ENCODE measurements around the gene MOCS3. TPM values are rescaled to one million over a fixed set of nuclear protein-coding genes. Genes with fewer than 3 reads are reported as not detected.

The MOCS3 gene
- polyA plus RNA-seq, 3 donors = 1.7 to 2.6 (median 2.0) TPM

GRCh38 chr20:51001430-51002265 is 43.0 kb downstream of the MOCS3 start:
- WGBS, 3 donors = 75 to 82% (median 78%) methylated on average over 20 of the region's 20 CpGs
- H3K27ac ChIP-seq (ENCODE audit: low read depth, low read length) = no peak overlapping the region

GRCh38 chr20:51002633-51003032 is 44.0 kb downstream of the MOCS3 start:
- H3K27ac ChIP-seq (ENCODE audit: low read depth, low read length) = no peak overlapping the region
- WGBS, 3 donors = 66 to 84% (median 81%) methylated on average over 7 of the region's 7 CpGs

GRCh38 chr20:51003753-51004152 is 45.1 kb downstream of the MOCS3 start:
- WGBS, 3 donors = 67 to 79% (median 76%) methylated on average over 21 of the region's 21 CpGs
- H3K27ac ChIP-seq (ENCODE audit: low read depth, low read length) = no peak overlapping the region

- WGBS, 3 donors = 92 to 93% (median 93%) methylated on average over 44 of the region's 44 CpGs
- H3K27ac ChIP-seq (ENCODE audit: low read depth, low read length) = no peak overlapping the region
Measured at GRCh38 chr20:51004305-51004727, 45.7 kb downstream of the MOCS3 start.

- H3K27ac ChIP-seq (ENCODE audit: low read depth, low read length) = no peak overlapping the region
- 87 to 98% (median 91%) methylated on average over 9 of the region's 9 CpGs for WGBS, 3 donors
Measured at GRCh38 chr20:51004781-51005180, 46.2 kb downstream of the MOCS3 start.

- 82 to 95% (median 91%) methylated on average over 7 of the region's 7 CpGs for WGBS, 3 donors
- H3K27ac ChIP-seq (ENCODE audit: low read depth, low read length) = no peak overlapping the region
Measured at GRCh38 chr20:51005214-51005613, 46.6 kb downstream of the MOCS3 start.

- no peak overlapping the region for H3K27ac ChIP-seq (ENCODE audit: low read depth, low read length)
- WGBS, 3 donors = 48 to 68% (median 64%) methylated on average over 5 of the region's 5 CpGs
Measured at GRCh38 chr20:51008718-51009117, 50.1 kb downstream of the MOCS3 start.

- H3K27ac ChIP-seq (ENCODE audit: low read depth, low read length) = no peak overlapping the region
- WGBS, 3 donors = 82 to 88% (median 87%) methylated on average over 57 to 58 of the region's 58 CpGs
Measured at GRCh38 chr20:51009303-51010042, 50.9 kb downstream of the MOCS3 start.

- no peak overlapping the region for H3K27ac ChIP-seq (ENCODE audit: low read depth, low read length)
- WGBS, 3 donors = 85 to 91% (median 87%) methylated on average over 33 of the region's 33 CpGs
Measured at GRCh38 chr20:51010043-51010365, 51.4 kb downstream of the MOCS3 start.

- no peak overlapping the region for H3K27ac ChIP-seq (ENCODE audit: low read depth, low read length)
- WGBS, 3 donors = 90 to 94% (median 91%) methylated on average over 3 of the region's 3 CpGs
Measured at GRCh38 chr20:51010932-51011331, 52.3 kb downstream of the MOCS3 start.

- WGBS, 3 donors = 83 to 95% (median 93%) methylated on average over 4 of the region's 4 CpGs
- no peak overlapping the region for H3K27ac ChIP-seq (ENCODE audit: low read depth, low read length)
Measured at GRCh38 chr20:51011479-51011878, 52.9 kb downstream of the MOCS3 start.

- 63 to 83% (median 78%) methylated on average over 3 of the region's 3 CpGs for WGBS, 3 donors
- H3K27ac ChIP-seq (ENCODE audit: low read depth, low read length) = no peak overlapping the region
Measured at GRCh38 chr20:51012357-51012756, 53.7 kb downstream of the MOCS3 start.

Other genes with a start within 250 kb of the MOCS3 start
- gene PARD6B, start 227.2 kb upstream of the MOCS3 start, polyA plus RNA-seq = 1 to 10 TPM in 1 of 3 donors, under 1 TPM in 2; 0.43 to 1.0 (median 0.45) TPM
- gene BCAS4, start 163.8 kb upstream of the MOCS3 start, polyA plus RNA-seq = 1 to 10 TPM in 2 of 3 donors, under 1 TPM in 1; 0.73 to 1.5 (median 1.3) TPM
- gene ADNP, start 27.4 kb upstream of the MOCS3 start, polyA plus RNA-seq = 10 to 100 TPM; 11.2 to 22.7 (median 17.7) TPM
- 10 to 100 TPM; 44.6 to 54.4 (median 47.4) TPM for gene DPM1, start 286 bp upstream of the MOCS3 start, polyA plus RNA-seq
- 1 to 10 TPM in 1 of 3 donors, under 1 TPM in 2; 0.22 to 1.6 (median 0.30) TPM for gene KCNG1, start 64.3 kb downstream of the MOCS3 start, polyA plus RNA-seq

Data from adipose tissue (tissue), 3 donors.